Vagina (tissue), 2 donors: ENCODE results near the gene CATSPERD.

Experiments used
- POLR2A ChIP-seq, 2 donors: fragments of 450-650 bp; IDR thresholded peaks; one replicate each; pipeline ENCODE4 v1.6.1; 2017; ENCODE audit warnings: antibody characterized with exemption in 2 of 2, mild to moderate bottlenecking in 2 of 2, moderate library complexity in 2 of 2
- TF ChIP-seq, protein P1 (sequence below), 3 experiments: fragments of 450-650 bp in 2 of 3; fragments of 200-600 bp in 1 of 3; sonication (generic) in 1 of 3; IDR thresholded peaks; one replicate each; pipeline ENCODE4 v1.5.1; 2017 to 2019; ENCODE audit warnings: antibody characterized with exemption in 3 of 3, mild to moderate bottlenecking in 2 of 3, moderate library complexity in 2 of 3

DNA sequence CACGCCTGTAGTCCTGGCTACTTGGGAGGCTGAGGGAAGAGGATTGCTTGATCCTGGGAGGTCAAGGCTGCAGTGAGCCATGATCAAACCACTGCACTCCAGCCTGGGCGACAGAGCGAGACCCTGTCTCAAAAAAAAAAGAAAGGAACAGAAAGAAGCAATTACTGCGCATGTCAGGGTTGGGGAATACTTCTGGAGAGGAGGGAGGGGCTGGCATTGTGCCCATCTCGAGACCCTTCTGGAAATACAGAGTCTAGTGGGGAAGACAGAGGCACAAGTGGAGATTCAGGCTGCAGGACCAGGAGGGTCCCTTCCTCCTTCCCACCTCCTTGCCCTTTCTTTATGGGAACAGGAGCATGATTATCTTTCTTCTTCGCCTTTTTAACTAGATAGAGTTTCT lies 33.3 kb downstream of the CATSPERD start:
- TF ChIP-seq, protein P1, sequence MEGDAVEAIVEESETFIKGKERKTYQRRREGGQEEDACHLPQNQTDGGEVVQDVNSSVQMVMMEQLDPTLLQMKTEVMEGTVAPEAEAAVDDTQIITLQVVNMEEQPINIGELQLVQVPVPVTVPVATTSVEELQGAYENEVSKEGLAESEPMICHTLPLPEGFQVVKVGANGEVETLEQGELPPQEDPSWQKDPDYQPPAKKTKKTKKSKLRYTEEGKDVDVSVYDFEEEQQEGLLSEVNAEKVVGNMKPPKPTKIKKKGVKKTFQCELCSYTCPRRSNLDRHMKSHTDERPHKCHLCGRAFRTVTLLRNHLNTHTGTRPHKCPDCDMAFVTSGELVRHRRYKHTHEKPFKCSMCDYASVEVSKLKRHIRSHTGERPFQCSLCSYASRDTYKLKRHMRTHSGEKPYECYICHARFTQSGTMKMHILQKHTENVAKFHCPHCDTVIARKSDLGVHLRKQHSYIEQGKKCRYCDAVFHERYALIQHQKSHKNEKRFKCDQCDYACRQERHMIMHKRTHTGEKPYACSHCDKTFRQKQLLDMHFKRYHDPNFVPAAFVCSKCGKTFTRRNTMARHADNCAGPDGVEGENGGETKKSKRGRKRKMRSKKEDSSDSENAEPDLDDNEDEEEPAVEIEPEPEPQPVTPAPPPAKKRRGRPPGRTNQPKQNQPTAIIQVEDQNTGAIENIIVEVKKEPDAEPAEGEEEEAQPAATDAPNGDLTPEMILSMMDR (IDR thresholded peaks at IDR 0.05): no peak
- TF ChIP-seq POLR2A (IDR thresholded peaks at IDR 0.05): no peak
